GM18499 (cell line): ENCODE results near the gene SLC25A15.
"Not testable (repeated sequence)": the region's sequence is repeated elsewhere in the genome, so short reads cannot be mapped to it uniquely, and the experiment has no call there.

ENCODE experiments used
- ATAC-seq: cut with Tn5 transposase; IDR thresholded peaks from one replicate; pipeline ENCODE4 v1.9.1; 2021; ENCODE audit warnings: moderate number of reproducible peaks; ENCODE audit not compliant: insufficient read depth, unreplicated experiment

The SLC25A15 gene

GRCh38 chr13:40780822-40781401, 8.5 kb upstream of the SLC25A15 start:
- ATAC-seq: no peak

- no peak for ATAC-seq
Observed at GRCh38 chr13:40781717-40782116, 7.7 kb upstream of the SLC25A15 start.

- not testable (repeated sequence) for ATAC-seq
Observed at GRCh38 chr13:40782971-40783370, 6.4 kb upstream of the SLC25A15 start.

DNA sequence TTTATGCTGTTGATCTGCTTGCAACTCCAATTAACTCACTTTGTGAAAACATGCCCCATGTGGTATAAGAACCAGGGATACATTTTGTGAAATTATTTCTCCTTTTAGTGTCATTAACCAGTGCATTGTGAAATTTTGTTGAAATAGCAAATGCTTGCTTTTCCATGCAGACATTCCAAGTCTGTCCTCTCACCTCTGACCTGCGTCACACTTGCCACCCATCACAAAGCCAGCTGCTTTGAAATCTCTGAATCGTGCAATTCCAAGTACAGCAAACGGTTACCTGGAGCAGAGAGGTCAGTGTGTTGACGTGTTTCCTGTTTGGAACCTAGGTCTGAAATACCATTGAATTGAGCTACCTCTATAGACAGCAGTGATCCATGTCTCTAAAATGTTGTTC, 4.9 kb upstream of the SLC25A15 start:
- ATAC-seq: no peak

DNA sequence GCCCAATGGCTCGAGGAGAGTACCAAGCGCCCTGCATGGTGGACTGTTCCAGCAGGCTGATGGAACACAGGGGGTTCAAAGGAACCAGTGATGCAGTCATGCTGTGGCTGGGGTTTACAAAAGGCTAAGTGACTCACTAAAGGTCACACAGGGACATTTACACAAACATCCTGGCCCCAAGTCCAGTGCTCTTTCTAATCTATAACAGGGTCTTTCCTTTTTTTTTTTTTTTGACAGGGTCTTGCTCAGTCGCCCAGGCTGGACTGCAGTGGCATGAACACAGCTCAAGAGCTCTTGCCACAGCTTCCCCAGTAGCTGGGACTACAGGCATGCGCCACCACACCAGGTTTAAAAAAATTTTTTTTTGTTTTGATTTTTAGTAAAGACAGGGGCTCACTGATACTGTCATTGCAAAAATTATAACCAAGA, 2.8 kb upstream of the SLC25A15 start:
- no peak for ATAC-seq

DNA sequence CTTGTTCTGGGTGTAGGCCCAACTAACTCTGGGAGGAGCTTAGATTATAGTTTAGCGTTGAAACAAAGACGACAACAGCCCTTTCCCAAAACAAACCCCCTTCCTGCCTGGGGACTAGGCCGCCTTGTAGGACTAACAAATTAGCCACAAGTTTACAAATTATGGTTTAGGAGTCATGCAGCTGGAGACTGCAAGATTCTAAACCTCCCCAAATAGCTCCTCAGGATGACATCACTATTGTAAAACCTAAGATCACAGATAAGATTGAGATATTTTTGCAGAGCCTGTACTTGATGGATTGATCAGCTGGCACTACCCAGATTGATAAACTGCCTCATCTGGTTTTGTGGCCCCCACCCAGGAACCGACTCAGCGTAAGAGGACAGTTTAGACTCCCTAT, 2.3 kb upstream of the SLC25A15 start:
- no peak for ATAC-seq

- ATAC-seq: not testable (repeated sequence)
Observed at GRCh38 chr13:40788540-40789274, 704 bp upstream of the SLC25A15 start.

DNA sequence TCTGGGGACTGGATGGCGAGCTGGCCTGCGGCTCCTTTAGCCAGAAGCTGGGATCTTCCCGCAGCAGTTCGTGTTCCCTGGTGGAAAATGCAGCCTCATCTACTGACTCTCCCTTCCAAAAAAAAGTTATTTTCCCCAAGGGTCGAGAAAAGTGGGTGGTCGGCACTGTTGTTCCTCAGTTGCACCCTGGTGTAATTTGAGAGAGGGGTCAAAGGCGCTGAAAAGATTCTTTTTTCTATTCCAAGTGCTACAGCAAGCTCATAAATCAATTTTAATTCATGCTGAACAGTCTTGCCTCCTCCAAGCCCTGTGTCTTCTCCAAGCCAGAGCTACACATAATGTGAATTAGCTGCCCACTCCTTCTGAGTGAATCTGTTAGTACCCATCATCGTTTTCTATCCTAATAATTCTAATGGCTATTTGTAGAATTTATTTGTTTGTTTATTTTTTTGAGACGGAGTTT, 774 bp downstream of the SLC25A15 start:
- no peak for ATAC-seq

- ATAC-seq: peak; percentile 35
Observed at GRCh38 chr13:40792284-40793051, 3.1 kb downstream of the SLC25A15 start.

GRCh38 chr13:40793339-40793738, 3.9 kb downstream of the SLC25A15 start:
- ATAC-seq: no peak

- no peak for ATAC-seq
Observed at GRCh38 chr13:40794414-40795368, 5.3 kb downstream of the SLC25A15 start.

- no peak for ATAC-seq
Observed at GRCh38 chr13:40796649-40797048, 7.2 kb downstream of the SLC25A15 start.

DNA sequence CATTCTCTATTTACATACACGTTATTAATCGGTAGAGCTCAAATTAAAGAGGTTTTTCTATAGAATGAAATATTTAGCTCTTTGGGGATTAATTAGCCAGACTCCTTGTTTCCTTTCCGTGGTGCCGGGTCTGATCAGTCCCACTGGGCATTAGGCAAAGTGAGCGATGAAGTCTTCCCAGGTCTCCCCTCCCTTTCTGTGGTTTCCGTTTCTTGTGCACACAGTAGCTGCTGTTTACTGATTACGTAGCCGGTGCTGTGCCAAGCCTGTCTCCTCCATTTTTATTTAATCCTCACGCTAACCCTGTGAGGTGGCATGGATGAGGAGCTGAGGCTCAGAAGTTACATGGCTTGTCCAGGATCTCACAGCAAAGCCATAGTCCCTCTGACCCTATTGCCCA, 9.0 kb downstream of the SLC25A15 start:
- no peak for ATAC-seq

DNA sequence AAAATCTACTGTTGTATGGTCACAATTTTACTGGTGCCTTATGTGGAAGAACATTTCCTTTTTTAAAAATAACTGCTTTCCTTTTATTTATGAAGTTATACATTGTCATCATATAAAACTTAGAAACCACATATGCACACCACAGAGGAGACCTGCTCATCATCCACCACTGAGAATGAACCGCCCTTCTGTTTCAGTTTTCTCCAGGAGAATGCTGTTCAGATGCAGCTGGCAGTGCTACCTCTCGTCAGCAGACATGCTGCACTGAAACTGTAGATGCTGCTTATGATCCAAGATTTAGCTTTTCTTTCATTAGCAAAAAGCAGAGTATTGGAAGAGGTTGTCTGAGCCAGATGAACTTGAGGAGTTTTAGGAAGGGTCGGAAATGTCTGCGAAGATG, 10.1 kb downstream of the SLC25A15 start:
- ATAC-seq: no peak

- no peak for ATAC-seq
Observed at GRCh38 chr13:40800559-40800958, 11.1 kb downstream of the SLC25A15 start.

DNA sequence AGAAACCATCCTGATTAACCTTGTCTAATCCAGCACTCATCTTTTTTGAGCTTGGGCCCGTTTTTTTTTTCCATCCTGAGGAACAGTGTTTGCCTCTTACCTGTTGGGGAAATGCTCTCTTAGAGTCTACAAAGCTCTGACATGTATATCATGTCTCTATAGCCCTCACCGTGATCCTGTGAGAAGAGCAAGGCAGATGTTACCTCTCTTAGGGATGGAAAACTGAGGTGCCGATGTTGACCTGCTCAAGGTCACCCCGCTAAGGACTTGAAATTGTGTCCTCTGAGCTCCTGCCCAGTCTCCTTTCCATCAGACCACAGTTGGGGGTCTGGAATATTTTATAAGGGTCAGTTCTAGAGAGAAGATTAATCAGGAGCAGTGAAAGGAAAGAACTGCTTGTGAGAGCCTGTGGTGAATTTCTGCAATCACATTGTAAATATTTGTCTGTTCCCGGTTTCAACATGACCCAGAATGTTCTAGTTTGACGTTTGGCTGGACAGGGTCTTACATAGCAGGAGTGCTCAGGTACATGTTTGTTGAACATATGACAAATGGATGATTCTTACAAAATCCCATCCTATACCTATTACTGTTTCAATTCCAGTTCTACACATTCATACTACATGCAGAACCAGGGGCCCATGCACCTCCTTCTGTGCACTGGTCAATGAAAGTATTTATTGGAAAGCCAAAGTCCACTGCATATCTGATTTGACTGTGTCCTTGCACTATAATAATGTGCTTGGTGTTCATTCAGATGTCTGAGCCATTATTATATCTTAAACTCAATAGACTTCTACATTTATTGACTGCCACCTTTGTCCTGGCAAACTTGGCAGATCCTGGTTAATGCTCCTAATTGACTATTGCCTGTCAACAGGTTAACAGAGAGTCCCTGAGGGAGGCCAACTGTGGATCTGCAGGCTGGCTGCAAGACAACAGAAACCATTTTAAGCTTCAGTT, 12.1 kb downstream of the SLC25A15 start:
- no peak for ATAC-seq

- ATAC-seq: no peak
Observed at GRCh38 chr13:40803316-40803715, 13.9 kb downstream of the SLC25A15 start.

GRCh38 chr13:40806241-40806640, 16.8 kb downstream of the SLC25A15 start:
- no peak for ATAC-seq

DNA sequence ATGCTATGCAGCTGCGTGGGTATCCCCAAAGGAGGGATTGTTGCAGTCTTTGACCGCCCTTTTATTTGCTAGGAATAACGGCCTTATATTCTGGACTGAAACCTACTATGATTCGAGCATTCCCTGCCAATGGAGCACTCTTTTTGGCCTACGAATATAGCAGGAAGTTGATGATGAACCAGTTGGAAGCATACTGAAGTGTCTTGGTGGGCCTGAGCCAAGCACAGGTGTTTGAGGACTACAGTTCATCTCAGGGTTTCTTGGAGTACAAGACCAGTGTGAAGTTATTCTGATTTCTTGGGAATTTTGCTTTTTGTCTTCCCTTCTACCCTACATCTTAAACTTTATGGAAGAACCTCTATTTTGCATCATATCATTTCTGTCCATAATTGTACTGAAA, 20.1 kb downstream of the SLC25A15 start:
- no peak for ATAC-seq
